NB4 (cell line): Measurements from ENCODE around the gene FKBP15.
A peak's percentile ranks its signal among the peaks of the same experiment; 100 is the strongest.

Experiments
- DNase-seq: peaks from one replicate; pipeline ENCODE4 v3.0.0; 2010; ENCODE audit warnings: low read depth
- H3K4me3 ChIP-seq: one replicate; pipeline ENCODE4 v1.5.1; 2011; ENCODE audit warnings: mild to moderate bottlenecking, low read depth, low read length, moderate library complexity
- MYC ChIP-seq: IDR thresholded peaks from 2 replicates; pipeline ENCODE4 v1.6.1; 2011; ENCODE audit warnings: low read depth, low read length
- POLR2A ChIP-seq: IDR thresholded peaks from 2 replicates; pipeline ENCODE4 v1.6.1; 2011; ENCODE audit warnings: mild to moderate bottlenecking; ENCODE audit not compliant: insufficient read length; ENCODE audit errors: extremely low read depth
- TF ChIP-seq, protein P1 (sequence below): IDR thresholded peaks from one replicate; pipeline ENCODE4 v1.5.1; 2012; ENCODE audit warnings: low read depth, low read length
- TF ChIP-seq, protein P2 (sequence below): IDR thresholded peaks from 2 replicates; pipeline ENCODE4 v1.6.1; 2011; ENCODE audit warnings: low read depth, low read length

The FKBP15 gene

DNA sequence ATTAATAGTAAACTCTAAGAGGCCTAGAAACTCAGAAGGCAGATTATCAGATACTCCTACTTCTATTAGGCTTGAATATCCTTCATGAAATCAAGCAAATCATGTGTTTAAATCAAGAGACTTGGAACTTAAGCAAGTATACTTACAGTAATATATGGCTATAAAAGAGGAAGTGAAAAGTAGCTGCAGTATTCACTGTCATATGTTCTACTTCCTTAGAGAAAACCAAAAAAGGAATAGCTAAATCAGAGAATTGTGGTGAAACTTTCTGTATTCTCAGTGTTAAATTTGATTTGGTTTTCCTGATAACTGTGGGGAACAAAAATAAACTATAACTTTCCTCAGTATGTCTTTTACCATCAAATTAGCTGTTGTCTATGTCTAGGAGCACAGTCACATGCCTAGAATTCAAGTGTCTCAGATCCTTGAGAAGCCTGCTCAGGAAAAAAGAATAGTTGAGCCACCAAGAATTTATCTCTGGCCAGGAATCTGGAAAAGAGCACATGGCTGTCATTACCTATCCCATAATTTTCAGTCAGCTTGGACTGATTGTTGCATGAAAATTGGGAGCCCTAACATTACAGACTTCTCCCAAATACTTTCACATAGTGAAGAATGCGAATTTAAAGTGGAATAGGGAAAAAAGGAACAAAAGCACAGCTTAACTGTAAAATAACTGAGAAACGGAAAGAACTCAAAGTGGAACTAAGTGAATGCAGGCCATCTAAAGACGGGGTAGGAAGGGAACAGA is 1.7 kb downstream of the FKBP15 start:
- TF ChIP-seq, protein P1, sequence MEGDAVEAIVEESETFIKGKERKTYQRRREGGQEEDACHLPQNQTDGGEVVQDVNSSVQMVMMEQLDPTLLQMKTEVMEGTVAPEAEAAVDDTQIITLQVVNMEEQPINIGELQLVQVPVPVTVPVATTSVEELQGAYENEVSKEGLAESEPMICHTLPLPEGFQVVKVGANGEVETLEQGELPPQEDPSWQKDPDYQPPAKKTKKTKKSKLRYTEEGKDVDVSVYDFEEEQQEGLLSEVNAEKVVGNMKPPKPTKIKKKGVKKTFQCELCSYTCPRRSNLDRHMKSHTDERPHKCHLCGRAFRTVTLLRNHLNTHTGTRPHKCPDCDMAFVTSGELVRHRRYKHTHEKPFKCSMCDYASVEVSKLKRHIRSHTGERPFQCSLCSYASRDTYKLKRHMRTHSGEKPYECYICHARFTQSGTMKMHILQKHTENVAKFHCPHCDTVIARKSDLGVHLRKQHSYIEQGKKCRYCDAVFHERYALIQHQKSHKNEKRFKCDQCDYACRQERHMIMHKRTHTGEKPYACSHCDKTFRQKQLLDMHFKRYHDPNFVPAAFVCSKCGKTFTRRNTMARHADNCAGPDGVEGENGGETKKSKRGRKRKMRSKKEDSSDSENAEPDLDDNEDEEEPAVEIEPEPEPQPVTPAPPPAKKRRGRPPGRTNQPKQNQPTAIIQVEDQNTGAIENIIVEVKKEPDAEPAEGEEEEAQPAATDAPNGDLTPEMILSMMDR: no peak
- TF ChIP-seq, protein P2, sequence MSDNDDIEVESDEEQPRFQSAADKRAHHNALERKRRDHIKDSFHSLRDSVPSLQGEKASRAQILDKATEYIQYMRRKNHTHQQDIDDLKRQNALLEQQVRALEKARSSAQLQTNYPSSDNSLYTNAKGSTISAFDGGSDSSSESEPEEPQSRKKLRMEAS: no peak
- TF ChIP-seq MYC (no peak), POLR2A (no peak)
- DNase-seq: peak; percentile 52
- H3K4me3 ChIP-seq: peak overlapping the region; percentile 85

DNA sequence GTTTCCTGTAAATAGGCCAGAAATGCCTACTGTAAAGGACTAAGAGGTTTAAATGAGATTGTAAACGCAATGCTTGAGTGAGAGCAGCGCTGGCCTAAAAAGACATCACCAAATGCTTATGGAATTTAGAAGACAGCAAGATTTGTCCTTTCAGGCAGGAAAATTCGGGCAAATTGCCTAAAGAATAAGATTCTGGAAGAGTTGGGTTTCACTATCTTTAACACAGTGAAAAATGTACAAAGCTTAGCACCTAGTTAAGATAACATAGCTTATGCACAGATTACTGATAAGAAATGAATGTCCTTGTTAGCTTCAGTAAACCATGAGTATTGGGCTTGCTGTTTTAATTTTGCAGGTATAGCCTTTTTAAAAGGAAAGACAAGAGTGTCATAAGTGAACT is 4.7 kb downstream of the FKBP15 start:
- H3K4me3 ChIP-seq: no peak overlapping the region
- DNase-seq: no peak
- TF ChIP-seq MYC: no peak
- TF ChIP-seq, protein P1: no peak
- TF ChIP-seq, protein P2: no peak
- TF ChIP-seq POLR2A: no peak

DNA sequence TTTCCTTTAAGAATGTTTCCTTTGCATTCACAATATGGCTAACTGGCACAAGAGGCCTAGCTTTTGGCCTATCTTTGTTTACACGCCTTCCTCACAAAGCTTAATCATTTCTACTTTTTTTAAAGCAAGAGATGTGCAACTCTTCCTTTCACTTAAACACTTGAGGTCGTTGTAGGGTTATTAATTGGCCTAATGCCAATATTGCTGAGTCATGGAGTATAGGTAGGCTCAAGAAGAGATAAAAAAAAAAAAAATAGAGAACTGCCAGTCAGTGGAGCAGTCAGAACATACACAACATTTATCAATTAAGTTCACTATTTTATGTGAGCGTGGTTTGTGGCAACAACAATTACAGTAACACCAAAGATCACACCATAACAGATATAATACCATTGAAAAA is 5.9 kb downstream of the FKBP15 start:
- DNase-seq: peak; percentile 6
- TF ChIP-seq MYC: no peak
- TF ChIP-seq, protein P2: no peak
- no peak overlapping the region for H3K4me3 ChIP-seq

DNA sequence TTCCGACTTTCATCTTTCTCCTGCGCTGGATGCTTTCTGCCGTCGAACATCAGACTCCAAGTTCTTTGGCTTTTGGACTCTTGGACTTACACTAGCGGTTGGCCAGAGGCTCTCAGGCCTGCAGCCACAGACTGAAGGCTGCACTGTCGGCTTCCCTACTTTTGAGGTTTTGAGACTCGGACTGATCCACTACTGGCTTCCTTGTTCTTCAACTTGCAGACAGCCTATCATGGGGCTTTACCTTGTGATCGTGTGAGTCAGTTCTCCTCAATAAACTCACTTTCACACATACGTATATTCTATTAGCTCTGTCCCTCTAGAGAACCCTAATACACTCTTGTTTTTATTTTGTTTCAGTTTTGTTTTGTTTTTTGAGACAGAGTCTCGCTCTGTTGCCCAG is 10.3 kb downstream of the FKBP15 start:
- TF ChIP-seq POLR2A (no peak), MYC (no peak)
- TF ChIP-seq, protein P2: no peak
- TF ChIP-seq, protein P1: no peak
- no peak for DNase-seq

DNA sequence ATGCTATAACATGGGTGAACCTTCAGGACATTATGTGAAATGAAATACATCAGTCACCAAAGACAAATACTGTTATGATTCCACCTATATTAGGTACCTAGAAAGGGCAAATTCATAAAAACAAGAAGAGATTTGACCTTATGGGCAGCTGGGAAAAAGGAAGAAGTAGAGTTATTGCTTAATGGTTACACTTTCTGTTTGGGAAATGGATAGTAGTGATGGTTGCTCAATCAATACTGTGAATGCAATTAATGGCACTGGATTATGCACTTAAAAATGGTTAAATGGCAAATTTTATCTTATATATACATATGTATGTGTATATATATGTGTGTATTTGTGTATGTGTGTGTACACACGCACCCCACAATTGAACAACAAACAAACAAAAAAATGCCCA is 15.2 kb downstream of the FKBP15 start:
- DNase-seq: no peak
- TF ChIP-seq, protein P2: no peak
- no peak for TF ChIP-seq POLR2A
- TF ChIP-seq MYC: no peak
- TF ChIP-seq, protein P1: no peak
- H3K4me3 ChIP-seq: no peak overlapping the region

More for the DNA sequence above, 10.3 kb downstream of the FKBP15 start:
- H3K4me3 ChIP-seq: no peak overlapping the region

DNA sequence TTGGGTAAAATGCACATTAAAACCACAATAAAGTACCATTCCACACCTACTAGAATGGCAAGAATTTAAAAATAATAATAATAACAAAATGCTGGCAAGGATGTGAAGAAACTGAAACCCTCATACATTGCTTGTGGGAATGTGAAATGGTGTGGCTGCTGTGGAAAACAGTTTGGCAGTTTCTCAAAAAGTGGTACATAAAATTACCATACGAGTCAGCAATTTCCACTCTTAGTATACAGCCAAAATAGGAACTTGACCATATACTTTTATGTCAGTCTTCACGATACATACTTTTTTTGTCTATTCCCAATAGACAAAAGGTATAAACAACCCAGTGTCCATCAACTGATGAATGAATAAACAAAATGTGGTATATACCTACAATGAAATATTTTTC is 15.6 kb downstream of the FKBP15 start:
- DNase-seq: no peak
- TF ChIP-seq, protein P1: no peak
- no peak overlapping the region for H3K4me3 ChIP-seq
